ENCODE measurements around the gene CYP19A1.

CYP19A1 gene

DNA sequence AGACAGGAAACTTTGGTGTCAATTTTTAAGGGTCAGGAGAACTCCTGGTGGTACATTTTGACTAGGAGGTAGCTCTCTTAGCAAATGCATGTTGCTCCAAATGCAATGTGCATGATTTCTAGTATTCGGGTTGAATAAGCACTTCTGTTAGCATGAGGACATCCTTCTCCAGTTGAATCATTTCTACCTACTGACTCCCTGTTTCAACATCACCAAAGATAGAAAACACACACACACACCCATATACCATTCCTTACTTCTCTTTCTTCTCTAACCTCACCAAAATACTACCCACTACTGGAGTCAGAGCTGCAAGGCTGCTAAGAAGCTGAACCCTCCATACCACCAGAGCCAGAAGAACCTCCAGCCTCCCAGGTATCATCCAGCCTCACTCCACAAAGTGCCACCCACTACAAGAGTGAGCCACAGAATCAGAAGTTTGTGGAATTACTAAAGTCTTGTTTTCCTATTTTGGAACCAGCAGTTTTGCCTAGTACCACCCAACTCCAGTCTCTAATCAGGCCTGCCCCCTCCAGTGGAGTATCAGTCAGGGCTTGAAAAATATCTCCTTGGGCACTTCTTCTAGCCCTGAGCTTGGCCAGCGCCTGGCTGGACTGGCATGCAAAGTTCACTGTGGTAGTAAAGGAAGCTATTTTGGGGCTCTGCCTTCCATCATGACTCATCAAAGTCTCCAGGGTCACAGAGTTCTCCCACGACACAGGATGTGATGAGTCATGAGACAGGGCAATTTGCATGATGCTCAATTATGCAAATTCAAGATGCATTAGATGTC, 110.3 kb downstream of the CYP19A1 start:
- Mint-ChIP-seq H3K9me3 (no peaks in the 10 kb centered on the region), H3K27ac (ENCODE audit: low read depth) (no peak overlapping the region), H3K4me3 (no peak overlapping the region), H3K4me1 (no peaks in the 10 kb centered on the region), H3K27me3 (peaks cover 21% of the 10 kb centered on the region), H3K36me3 (ENCODE audit: insufficient read depth) (no peaks in the 10 kb centered on the region)
- ATAC-seq (replicated peaks; ENCODE audit: extremely low read depth, poor library complexity, severe bottlenecking) (no peak), DNase-seq (ENCODE audit: low spot score in 2 of 2) (no peak)

DNA sequence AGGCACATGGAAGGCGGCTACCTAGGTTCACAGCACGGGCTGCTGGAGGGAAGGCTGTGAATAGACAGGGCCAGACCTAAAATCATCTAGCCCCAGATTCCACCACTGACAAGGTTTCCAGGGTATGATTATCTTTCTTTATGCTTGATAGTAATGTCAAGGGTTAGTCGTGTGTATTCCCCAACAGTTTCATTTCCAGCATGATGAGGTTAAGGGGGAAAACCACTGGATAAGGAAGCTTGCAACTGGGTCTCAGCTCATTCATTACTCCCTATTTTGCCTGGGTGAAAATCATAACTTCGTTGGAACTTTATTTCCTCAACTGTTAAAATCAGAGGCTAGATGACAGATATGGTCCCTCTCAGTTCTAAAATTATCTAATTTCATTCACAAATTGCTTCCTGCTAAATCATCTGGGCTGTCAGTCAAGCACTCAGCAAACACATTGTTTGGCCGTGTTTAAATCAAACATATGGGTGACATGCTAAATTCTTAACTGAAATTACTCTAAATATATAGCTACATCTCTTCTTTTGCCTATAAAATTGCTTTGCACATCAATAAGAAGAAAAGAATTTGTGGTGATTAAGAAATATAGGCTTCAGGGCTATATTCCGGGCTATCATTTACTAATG, 111.7 kb downstream of the CYP19A1 start:
- no peak for ATAC-seq (replicated peaks; ENCODE audit: extremely low read depth, poor library complexity, severe bottlenecking)
- no peak for DNase-seq (ENCODE audit: low spot score in 2 of 2)
- no peaks in the 10 kb centered on the region for H3K36me3 Mint-ChIP-seq (ENCODE audit: insufficient read depth)
- no peak overlapping the region for H3K27ac Mint-ChIP-seq (ENCODE audit: low read depth)
- H3K9me3 Mint-ChIP-seq: no peaks in the 10 kb centered on the region
- peaks cover 28% of the 10 kb centered on the region for H3K27me3 Mint-ChIP-seq
- no peaks in the 10 kb centered on the region for H3K4me1 Mint-ChIP-seq
- no peak overlapping the region for H3K4me3 Mint-ChIP-seq

- H3K36me3 Mint-ChIP-seq (ENCODE audit: insufficient read depth): no peaks in the 10 kb centered on the region
- no peak for DNase-seq (ENCODE audit: low spot score in 2 of 2)
These were observed 114.0 kb downstream of the CYP19A1 start for GRCh38 chr15:51224428-51224827.

DNA sequence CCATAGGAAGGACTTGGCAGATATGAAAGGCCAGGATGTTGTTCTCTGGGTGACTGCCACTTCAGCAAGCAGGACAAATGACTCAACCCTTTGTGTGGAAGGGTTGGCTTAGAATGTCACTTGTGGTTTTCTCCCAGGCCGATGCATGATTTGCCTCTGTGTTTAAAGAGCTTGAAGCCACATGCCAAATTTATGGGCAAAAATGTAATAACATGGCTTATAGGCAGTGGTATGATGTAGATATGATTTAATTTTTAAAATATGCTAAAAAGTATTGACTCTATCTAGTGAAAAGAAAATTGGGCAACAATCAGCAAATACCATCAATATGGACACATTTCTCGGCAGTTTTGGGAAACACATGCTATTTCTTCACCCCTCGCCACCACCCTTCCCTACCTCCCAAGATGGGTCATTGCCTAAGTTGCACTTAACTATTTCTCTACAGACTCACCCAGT, 114.6 kb downstream of the CYP19A1 start:
- Mint-ChIP-seq H3K27ac (ENCODE audit: low read depth) (no peak overlapping the region), H3K27me3 (peaks cover 36% of the 10 kb centered on the region), H3K36me3 (ENCODE audit: insufficient read depth) (no peaks in the 10 kb centered on the region), H3K4me3 (no peak overlapping the region), H3K4me1 (no peaks in the 10 kb centered on the region), H3K9me3 (no peaks in the 10 kb centered on the region)
- no peak for ATAC-seq (replicated peaks; ENCODE audit: extremely low read depth, poor library complexity, severe bottlenecking)
- DNase-seq (ENCODE audit: low spot score in 2 of 2): no peak

More at GRCh38 chr15:51224428-51224827, 114.0 kb downstream of the CYP19A1 start:
- H3K27ac Mint-ChIP-seq (ENCODE audit: low read depth): no peak overlapping the region
- no peak for ATAC-seq (replicated peaks; ENCODE audit: extremely low read depth, poor library complexity, severe bottlenecking)
- H3K4me1 Mint-ChIP-seq: no peaks in the 10 kb centered on the region
- H3K4me3 Mint-ChIP-seq: no peak overlapping the region
- peaks cover 36% of the 10 kb centered on the region for H3K27me3 Mint-ChIP-seq
- no peaks in the 10 kb centered on the region for H3K9me3 Mint-ChIP-seq

DNA sequence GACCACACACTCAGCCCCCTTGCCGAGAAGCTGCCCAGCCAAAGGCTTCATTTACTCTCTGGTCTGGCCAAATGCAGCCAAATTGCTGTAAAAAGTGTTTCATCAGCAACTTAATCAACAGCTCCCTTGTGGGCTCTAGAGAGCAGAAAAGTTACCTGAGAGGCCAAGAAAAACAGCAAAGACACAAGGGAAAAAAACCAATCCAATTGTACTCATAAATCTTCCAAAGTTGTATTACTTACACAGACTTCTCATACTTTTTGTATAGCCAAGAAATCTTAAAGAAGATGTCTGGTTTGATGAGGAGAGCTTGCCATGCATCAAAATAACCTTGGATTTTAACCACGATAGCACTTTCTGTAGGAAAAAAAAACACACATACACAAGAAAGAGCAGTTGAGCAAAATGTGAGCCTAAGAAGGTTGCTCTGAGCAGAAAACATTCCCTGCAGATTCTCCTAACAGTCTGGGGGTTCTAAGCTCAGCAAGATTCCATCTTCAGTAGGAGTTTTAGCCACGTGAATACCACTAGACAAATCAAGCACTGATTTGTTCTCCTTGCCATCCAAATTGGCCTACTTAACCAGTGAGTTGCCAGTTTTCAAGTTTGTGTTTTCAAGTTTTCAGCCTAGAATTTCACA, 120.0 kb downstream of the CYP19A1 start:
- no peak overlapping the region for H3K27ac Mint-ChIP-seq (ENCODE audit: low read depth)

GRCh38 chr15:51212909-51213308, 125.5 kb downstream of the CYP19A1 start:
- no peaks in the 10 kb centered on the region for H3K4me1 Mint-ChIP-seq
- no peak overlapping the region for H3K27ac Mint-ChIP-seq (ENCODE audit: low read depth)
- H3K4me3 Mint-ChIP-seq: no peak overlapping the region
- ATAC-seq (replicated peaks; ENCODE audit: extremely low read depth, poor library complexity, severe bottlenecking): no peak
- H3K36me3 Mint-ChIP-seq (ENCODE audit: insufficient read depth): no peaks in the 10 kb centered on the region
- H3K9me3 Mint-ChIP-seq: peaks cover 5% of the 10 kb centered on the region
- no peak for DNase-seq (ENCODE audit: low spot score in 2 of 2)
- peaks cover 48% of the 10 kb centered on the region for H3K27me3 Mint-ChIP-seq

More for the DNA sequence above, 120.0 kb downstream of the CYP19A1 start:
- H3K27me3 Mint-ChIP-seq: peaks cover 52% of the 10 kb centered on the region
- H3K36me3 Mint-ChIP-seq (ENCODE audit: insufficient read depth): no peaks in the 10 kb centered on the region
- no peak for DNase-seq (ENCODE audit: low spot score in 2 of 2)
- no peaks in the 10 kb centered on the region for H3K4me1 Mint-ChIP-seq
- H3K9me3 Mint-ChIP-seq: peaks cover 5% of the 10 kb centered on the region
- no peak for ATAC-seq (replicated peaks; ENCODE audit: extremely low read depth, poor library complexity, severe bottlenecking)
- H3K4me3 Mint-ChIP-seq: no peak overlapping the region

DNA sequence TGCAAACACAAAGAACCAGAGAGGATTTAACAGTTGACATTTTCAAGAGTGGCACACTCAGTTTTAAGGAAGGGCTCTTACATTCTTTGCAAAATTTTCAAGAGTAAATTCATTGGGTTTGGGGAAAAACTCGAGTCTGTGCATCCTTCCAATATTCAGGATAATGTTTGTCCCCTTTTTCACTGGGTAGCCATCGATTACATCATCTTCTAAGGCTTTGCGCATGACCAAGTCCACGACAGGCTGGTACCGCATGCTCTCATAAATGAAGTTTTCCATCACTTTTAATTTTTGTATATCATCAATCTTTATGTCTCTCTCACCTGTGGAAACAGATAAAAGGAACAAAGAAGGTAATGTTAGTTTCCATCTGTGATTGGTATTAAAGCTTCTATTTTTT, 126.2 kb downstream of the CYP19A1 start:
- no peaks in the 10 kb centered on the region for H3K36me3 Mint-ChIP-seq (ENCODE audit: insufficient read depth)
- ATAC-seq (replicated peaks; ENCODE audit: extremely low read depth, poor library complexity, severe bottlenecking) (no peak), DNase-seq (ENCODE audit: low spot score in 2 of 2) (no peak)
- H3K4me3 Mint-ChIP-seq: no peak overlapping the region
- no peak overlapping the region for H3K27ac Mint-ChIP-seq (ENCODE audit: low read depth)
- H3K9me3 Mint-ChIP-seq: peaks cover 5% of the 10 kb centered on the region
- H3K4me1 Mint-ChIP-seq: no peaks in the 10 kb centered on the region
- peaks cover 44% of the 10 kb centered on the region for H3K27me3 Mint-ChIP-seq

DNA sequence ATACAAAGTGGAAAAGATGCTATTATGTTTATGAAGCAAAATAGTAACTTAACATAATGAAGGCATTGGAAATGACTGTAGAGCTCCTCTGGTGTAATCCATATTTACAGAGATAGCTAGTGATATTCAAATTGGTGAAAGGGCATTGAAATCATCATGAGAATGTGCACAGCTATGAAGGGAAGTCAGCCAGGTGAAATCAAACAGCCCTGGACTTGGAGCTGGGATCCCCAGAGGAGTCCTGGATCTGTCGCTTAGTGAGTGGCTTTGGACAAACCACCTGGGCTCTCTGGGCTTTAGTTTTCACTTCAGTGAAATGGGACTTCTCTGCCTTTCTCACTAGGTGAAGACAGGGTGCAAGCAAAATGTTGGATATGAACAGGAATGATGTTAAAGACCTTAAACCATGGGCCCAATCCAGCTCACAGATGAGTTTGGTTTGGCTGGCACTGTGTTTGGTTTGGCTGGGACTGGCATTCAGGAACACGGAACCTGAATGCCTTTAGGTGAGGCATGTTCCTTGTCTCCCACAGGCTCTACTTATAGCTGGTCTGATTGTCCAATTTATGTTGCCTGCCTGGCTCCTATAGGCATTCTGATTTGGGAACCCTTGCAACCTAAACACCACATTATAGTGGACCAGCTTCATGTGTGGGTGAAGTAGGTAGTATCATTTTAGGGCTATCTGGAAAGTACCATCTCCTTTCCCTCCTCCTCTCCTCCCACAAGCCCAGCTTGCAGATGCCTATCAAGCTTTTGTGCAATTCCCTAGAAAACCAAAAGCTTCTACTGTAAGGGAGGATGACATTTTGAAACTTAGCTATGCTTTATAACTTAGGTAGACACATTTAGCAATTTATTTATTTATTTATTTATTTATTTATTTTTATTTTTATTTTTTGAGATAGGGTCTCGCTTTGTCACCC, 133.1 kb downstream of the CYP19A1 start:
- Mint-ChIP-seq H3K9me3 (no peaks in the 10 kb centered on the region), H3K4me3 (no peak overlapping the region), H3K36me3 (ENCODE audit: insufficient read depth) (peaks cover 2% of the 10 kb centered on the region), H3K4me1 (no peaks in the 10 kb centered on the region), H3K27ac (ENCODE audit: low read depth) (no peak overlapping the region), H3K27me3 (peaks cover 18% of the 10 kb centered on the region)
- ATAC-seq (replicated peaks; ENCODE audit: extremely low read depth, poor library complexity, severe bottlenecking) (no peak), DNase-seq (ENCODE audit: low spot score in 2 of 2) (no peak)

DNA sequence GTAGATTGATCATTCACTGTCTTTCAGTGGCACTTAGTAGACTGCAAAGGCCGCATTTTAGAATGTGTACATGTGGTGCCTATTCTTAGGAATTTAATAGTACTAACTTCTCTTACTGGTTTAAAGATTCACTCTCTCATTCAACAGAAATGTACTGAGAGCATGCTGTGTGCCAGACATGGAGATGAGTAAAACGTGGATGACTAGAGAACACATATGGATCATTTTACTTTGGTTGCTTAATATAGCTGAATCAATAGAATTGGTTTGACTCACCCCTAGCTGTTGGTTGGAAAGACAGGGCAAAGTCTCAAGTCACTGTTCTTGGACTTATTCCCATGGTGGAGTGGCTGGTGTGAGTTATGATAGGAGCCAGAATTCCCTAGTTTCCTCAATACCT, 134.6 kb downstream of the CYP19A1 start:
- peaks cover 15% of the 10 kb centered on the region for H3K27me3 Mint-ChIP-seq
- DNase-seq (ENCODE audit: low spot score in 2 of 2): no peak
- H3K27ac Mint-ChIP-seq (ENCODE audit: low read depth): no peak overlapping the region
- H3K36me3 Mint-ChIP-seq (ENCODE audit: insufficient read depth): peaks cover 2% of the 10 kb centered on the region
- no peaks in the 10 kb centered on the region for H3K4me1 Mint-ChIP-seq
- no peak overlapping the region for H3K4me3 Mint-ChIP-seq
- no peaks in the 10 kb centered on the region for H3K9me3 Mint-ChIP-seq
- no peak for ATAC-seq (replicated peaks; ENCODE audit: extremely low read depth, poor library complexity, severe bottlenecking)

- ATAC-seq (replicated peaks; ENCODE audit: extremely low read depth, poor library complexity, severe bottlenecking) (no peak), DNase-seq (ENCODE audit: low spot score in 2 of 2) (no peak)
- Mint-ChIP-seq H3K9me3 (no peaks in the 10 kb centered on the region), H3K4me3 (no peak overlapping the region), H3K36me3 (ENCODE audit: insufficient read depth) (peaks cover 4% of the 10 kb centered on the region), H3K4me1 (no peaks in the 10 kb centered on the region), H3K27me3 (peaks cover 25% of the 10 kb centered on the region), H3K27ac (ENCODE audit: low read depth) (no peak overlapping the region)
These were observed 135.6 kb downstream of the CYP19A1 start for GRCh38 chr15:51202783-51203182.

DNA sequence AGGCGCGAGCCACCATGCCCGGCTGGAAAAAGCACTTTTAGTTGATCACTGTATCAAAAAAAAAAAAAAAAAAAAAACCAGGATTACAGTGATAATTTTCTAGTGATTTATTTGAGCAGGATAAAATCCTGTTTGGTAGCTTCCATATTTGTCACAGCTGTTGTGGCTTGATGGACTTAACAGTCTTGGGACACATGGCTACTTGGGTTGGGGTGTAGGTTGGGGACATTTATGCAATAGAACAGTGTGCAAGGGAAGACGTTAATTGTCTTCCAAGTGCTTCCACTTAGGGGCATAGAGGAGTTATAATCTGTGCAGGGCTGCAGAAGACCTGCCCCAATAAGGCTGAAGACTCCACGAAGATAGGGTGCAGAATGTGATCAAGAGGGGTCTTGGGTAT, 136.8 kb downstream of the CYP19A1 start:
- ATAC-seq (replicated peaks; ENCODE audit: extremely low read depth, poor library complexity, severe bottlenecking) (no peak), DNase-seq (ENCODE audit: low spot score in 2 of 2) (no peak)
- Mint-ChIP-seq H3K4me1 (no peaks in the 10 kb centered on the region), H3K4me3 (no peak overlapping the region), H3K27me3 (peaks cover 36% of the 10 kb centered on the region), H3K36me3 (ENCODE audit: insufficient read depth) (peaks cover 4% of the 10 kb centered on the region), H3K9me3 (no peaks in the 10 kb centered on the region), H3K27ac (ENCODE audit: low read depth) (no peak overlapping the region)

DNA sequence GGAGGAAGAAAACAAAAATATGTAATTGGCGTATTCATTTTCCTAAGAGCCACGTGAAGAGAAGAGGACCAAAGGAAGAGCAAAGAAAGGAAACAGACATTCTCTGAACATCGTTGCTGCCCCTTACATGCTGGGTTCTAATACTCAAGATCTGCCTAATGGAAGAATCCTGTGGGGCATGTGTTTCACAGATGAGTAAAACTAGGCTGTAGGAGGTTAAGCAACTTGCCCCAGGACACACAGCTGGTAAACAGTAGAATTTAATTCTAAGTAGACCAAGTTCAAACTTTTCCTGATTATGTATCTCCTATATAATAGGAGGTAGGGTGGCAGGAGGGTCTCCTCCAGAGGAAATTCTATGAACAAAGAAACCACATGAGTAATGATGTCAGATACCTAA, 137.6 kb downstream of the CYP19A1 start:
- no peak overlapping the region for H3K4me3 Mint-ChIP-seq
- no peaks in the 10 kb centered on the region for H3K4me1 Mint-ChIP-seq
- peaks cover 4% of the 10 kb centered on the region for H3K36me3 Mint-ChIP-seq (ENCODE audit: insufficient read depth)
- no peak overlapping the region for H3K27ac Mint-ChIP-seq (ENCODE audit: low read depth)
- no peak for ATAC-seq (replicated peaks; ENCODE audit: extremely low read depth, poor library complexity, severe bottlenecking)
- DNase-seq (ENCODE audit: low spot score in 2 of 2): no peak
- H3K9me3 Mint-ChIP-seq: no peaks in the 10 kb centered on the region
- H3K27me3 Mint-ChIP-seq: peaks cover 44% of the 10 kb centered on the region

All from central memory CD8-positive, alpha-beta T cell (primary cell).